Measurements from ENCODE around the gene KLRC4.

DNA sequence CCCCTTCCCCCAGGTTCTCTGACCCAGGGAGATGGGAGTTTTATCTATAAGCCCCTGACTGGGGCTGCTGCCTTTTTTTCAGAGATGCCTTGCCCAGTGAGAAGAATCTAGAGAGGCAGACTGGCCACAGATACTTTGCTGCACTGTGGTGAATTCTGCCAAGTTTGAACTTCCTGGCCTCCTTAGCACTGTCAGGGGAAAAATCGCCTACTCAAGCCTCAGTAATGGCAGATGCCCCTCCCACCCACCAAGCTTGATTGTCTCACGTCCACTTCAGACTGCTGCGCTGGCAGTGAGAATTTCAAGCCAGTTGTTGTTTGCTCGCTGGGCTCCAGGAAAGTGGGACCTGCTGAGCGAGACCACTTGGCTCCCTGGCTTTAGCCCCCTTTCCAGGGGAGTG is 51.4 kb downstream of the KLRC4 start:
- TF ChIP-seq CTCF (IDR thresholded peaks at IDR 0.05; ENCODE audit: low read depth, low read length) (no peak), EZH2phosphoT487 (IDR thresholded peaks at IDR 0.05; ENCODE audit: low read depth) (no peak)

Measured in OCI-LY3 (cell line).